ENCODE results near the gene TAX1BP3.

Gene TAX1BP3

GRCh38 chr17:3657588-3657869 lies 10.8 kb downstream of the TAX1BP3 start:
- POLR2A ChIA-PET: interaction anchor here (0.7 kb wide), 1 partner anchor 21 kb away, joined by 3 read pairs; the partner anchor contains the start of genes CTNS and SHPK
- TF ChIP-seq CTCF (IDR thresholded peaks at IDR 0.05; ENCODE audit: control extremely low read depth, extremely low read depth, low read depth, missing control alignments): no peak
- CTCF ChIA-PET: no interaction called here
- no peak for DNase-seq (ENCODE audit: extremely low spot score)

GRCh38 chr17:3656755-3657587 lies 11.4 kb downstream of the TAX1BP3 start:
- no peak for DNase-seq (ENCODE audit: extremely low spot score)
- ChIA-PET CTCF (no interaction called here), POLR2A (interaction anchor here (0.7 kb wide), 1 partner anchor 21 kb away, joined by 3 read pairs; the partner anchor contains the start of genes CTNS and SHPK)
- no peak for TF ChIP-seq CTCF (IDR thresholded peaks at IDR 0.05; ENCODE audit: control extremely low read depth, extremely low read depth, low read depth, missing control alignments)

- ChIA-PET CTCF (interaction anchor here (1.6 kb wide), 1 partner anchor 20 kb away, joined by 3 read pairs; the partner anchor contains the start of gene SHPK), POLR2A (no interaction called here)
- no peak for DNase-seq (ENCODE audit: extremely low spot score)
- no peak for TF ChIP-seq CTCF (IDR thresholded peaks at IDR 0.05; ENCODE audit: control extremely low read depth, extremely low read depth, low read depth, missing control alignments)
Measured at GRCh38 chr17:3656353-3656752, 12.0 kb downstream of the TAX1BP3 start.

GRCh38 chr17:3655766-3656165 lies 12.6 kb downstream of the TAX1BP3 start:
- TF ChIP-seq CTCF (IDR thresholded peaks at IDR 0.05; ENCODE audit: control extremely low read depth, extremely low read depth, low read depth, missing control alignments): no peak
- POLR2A ChIA-PET: no interaction called here
- no peak for DNase-seq (ENCODE audit: extremely low spot score)
- CTCF ChIA-PET: interaction anchor here (1.6 kb wide), 1 partner anchor 20 kb away, joined by 3 read pairs; the partner anchor contains the start of gene SHPK

- ChIA-PET CTCF (interaction anchor here (0.9 to 2.2 kb wide), 9 partner anchors 9 to 600 kb away, joined by 3 to 6 read pairs (median 3); partner anchors contain the start of gene SHPK), POLR2A (no interaction called here)
- TF ChIP-seq CTCF (IDR thresholded peaks at IDR 0.05; ENCODE audit: control extremely low read depth, extremely low read depth, low read depth, missing control alignments): peak; percentile 26
- peak; percentile 66 for DNase-seq (ENCODE audit: extremely low spot score)
Measured at GRCh38 chr17:3647769-3648555, 20.4 kb downstream of the TAX1BP3 start.

- no peak for DNase-seq (ENCODE audit: extremely low spot score)
- POLR2A ChIA-PET: no interaction called here
- TF ChIP-seq CTCF (IDR thresholded peaks at IDR 0.05; ENCODE audit: control extremely low read depth, extremely low read depth, low read depth, missing control alignments): no peak
- CTCF ChIA-PET: interaction anchor here (0.9 to 2.2 kb wide), 6 partner anchors 9 to 599 kb away, joined by 3 to 6 read pairs (median 3); partner anchors contain the start of gene EMC6
Measured at GRCh38 chr17:3647251-3647650, 21.1 kb downstream of the TAX1BP3 start.

All from GM10248 (cell line).